ENCODE results near the gene VSTM4. TPM values are rescaled to one million over a fixed set of nuclear protein-coding genes. Genes with fewer than 3 reads are reported as not detected.

VSTM4 gene
- total and polyA plus RNA-seq, 2 donors (not counting 1 experiment from before 2014, with no cell fraction given), result 8.1 to 27.9 TPM

DNA sequence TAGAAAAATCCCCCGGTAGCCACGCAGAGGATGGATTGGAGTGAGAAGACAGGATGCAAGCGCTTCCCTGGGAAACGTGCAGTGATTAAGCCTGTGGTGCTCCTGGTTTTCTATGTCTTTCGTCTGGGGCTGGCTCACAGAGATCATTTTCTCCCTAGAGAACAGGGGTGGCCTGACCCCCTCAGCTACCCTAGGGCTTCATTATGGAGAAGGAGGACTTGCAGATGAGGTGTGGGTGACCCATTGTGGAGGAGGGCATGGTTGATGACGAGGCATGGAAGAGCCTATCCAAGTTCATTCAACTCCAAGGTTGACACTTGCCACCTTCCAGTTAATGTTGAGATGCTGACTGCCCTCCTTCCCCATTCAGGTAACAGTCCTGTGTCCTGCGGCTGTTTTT is 75.9 kb downstream of the VSTM4 start:
- no peak overlapping the region for H3K4me3 ChIP-seq (replicated peaks in 1 of 4; ENCODE audit: control extremely low read depth in 1 of 4, insufficient read depth in 1 of 4, low read depth in 3 of 4, low read length in 4 of 4)
- H3K36me3 ChIP-seq (ENCODE audit: control insufficient read depth, insufficient read depth, low read length), result no peaks in the 10 kb centered on the region
- no peak for TF ChIP-seq EZH2 (IDR thresholded peaks at IDR 0.05; ENCODE audit: low read length, missing control alignments)
- TF ChIP-seq, protein P1, sequence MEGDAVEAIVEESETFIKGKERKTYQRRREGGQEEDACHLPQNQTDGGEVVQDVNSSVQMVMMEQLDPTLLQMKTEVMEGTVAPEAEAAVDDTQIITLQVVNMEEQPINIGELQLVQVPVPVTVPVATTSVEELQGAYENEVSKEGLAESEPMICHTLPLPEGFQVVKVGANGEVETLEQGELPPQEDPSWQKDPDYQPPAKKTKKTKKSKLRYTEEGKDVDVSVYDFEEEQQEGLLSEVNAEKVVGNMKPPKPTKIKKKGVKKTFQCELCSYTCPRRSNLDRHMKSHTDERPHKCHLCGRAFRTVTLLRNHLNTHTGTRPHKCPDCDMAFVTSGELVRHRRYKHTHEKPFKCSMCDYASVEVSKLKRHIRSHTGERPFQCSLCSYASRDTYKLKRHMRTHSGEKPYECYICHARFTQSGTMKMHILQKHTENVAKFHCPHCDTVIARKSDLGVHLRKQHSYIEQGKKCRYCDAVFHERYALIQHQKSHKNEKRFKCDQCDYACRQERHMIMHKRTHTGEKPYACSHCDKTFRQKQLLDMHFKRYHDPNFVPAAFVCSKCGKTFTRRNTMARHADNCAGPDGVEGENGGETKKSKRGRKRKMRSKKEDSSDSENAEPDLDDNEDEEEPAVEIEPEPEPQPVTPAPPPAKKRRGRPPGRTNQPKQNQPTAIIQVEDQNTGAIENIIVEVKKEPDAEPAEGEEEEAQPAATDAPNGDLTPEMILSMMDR (conservative IDR thresholded peaks at IDR 0.05 in 1 of 2, IDR thresholded peaks at IDR 0.05 in 1 of 2; ENCODE audit: low read depth in 1 of 2, low read length in 2 of 2), result no peak
- no peak overlapping the region for H3K4me2 ChIP-seq (ENCODE audit: extremely low read depth, insufficient read depth, low read length)
- no peak overlapping the region for H3K27ac ChIP-seq (ENCODE audit: insufficient read depth, low read length)
- no peak overlapping the region for H2AFZ ChIP-seq (ENCODE audit: low read length)
- no peaks in the 10 kb centered on the region for H3K79me2 ChIP-seq (ENCODE audit: control insufficient read depth, insufficient read depth, low read length)
- H3K4me1 ChIP-seq (ENCODE audit: control insufficient read depth, extremely low read depth, insufficient read depth, low read length), result no peaks in the 10 kb centered on the region
- no peak overlapping the region for H3K9ac ChIP-seq (ENCODE audit: insufficient read depth, low read length)
- no peaks in the 10 kb centered on the region for H3K27me3 ChIP-seq (ENCODE audit: control insufficient read depth, insufficient read depth, low read length)
- no peaks in the 10 kb centered on the region for H4K20me1 ChIP-seq (ENCODE audit: control insufficient read depth, extremely low read depth, insufficient read depth, low read length)
- no peaks in the 10 kb centered on the region for H3K9me3 ChIP-seq (ENCODE audit: control insufficient read depth, insufficient read depth, low read depth, low read length)
- no peak for DNase-seq (ENCODE audit: low read depth in 2 of 2)

- Histone ChIP-seq H3K4me1 (ENCODE audit: control insufficient read depth, extremely low read depth, insufficient read depth, low read length) (no peaks in the 10 kb centered on the region), H3K9me3 (ENCODE audit: control insufficient read depth, insufficient read depth, low read depth, low read length) (no peaks in the 10 kb centered on the region), H3K27me3 (ENCODE audit: control insufficient read depth, insufficient read depth, low read length) (no peaks in the 10 kb centered on the region), H3K27ac (ENCODE audit: insufficient read depth, low read length) (no peak overlapping the region), H3K4me2 (ENCODE audit: extremely low read depth, insufficient read depth, low read length) (no peak overlapping the region), H3K9ac (ENCODE audit: insufficient read depth, low read length) (no peak overlapping the region), H3K79me2 (ENCODE audit: control insufficient read depth, insufficient read depth, low read length) (no peaks in the 10 kb centered on the region), H3K36me3 (ENCODE audit: control insufficient read depth, insufficient read depth, low read length) (no peaks in the 10 kb centered on the region), H4K20me1 (ENCODE audit: control insufficient read depth, extremely low read depth, insufficient read depth, low read length) (no peaks in the 10 kb centered on the region), H3K4me3 (replicated peaks in 1 of 4; ENCODE audit: control extremely low read depth in 1 of 4, insufficient read depth in 1 of 4, low read depth in 3 of 4, low read length in 4 of 4) (no peak overlapping the region), H2AFZ (ENCODE audit: low read length) (no peak overlapping the region)
- no peak for TF ChIP-seq EZH2 (IDR thresholded peaks at IDR 0.05; ENCODE audit: low read length, missing control alignments)
- TF ChIP-seq, protein P1 (conservative IDR thresholded peaks at IDR 0.05 in 1 of 2, IDR thresholded peaks at IDR 0.05 in 1 of 2; ENCODE audit: low read depth in 1 of 2, low read length in 2 of 2), result no peak
- DNase-seq (ENCODE audit: low read depth in 2 of 2), result no peak
Measured at GRCh38 chr10:49038711-49039110, 76.6 kb downstream of the VSTM4 start.

DNA sequence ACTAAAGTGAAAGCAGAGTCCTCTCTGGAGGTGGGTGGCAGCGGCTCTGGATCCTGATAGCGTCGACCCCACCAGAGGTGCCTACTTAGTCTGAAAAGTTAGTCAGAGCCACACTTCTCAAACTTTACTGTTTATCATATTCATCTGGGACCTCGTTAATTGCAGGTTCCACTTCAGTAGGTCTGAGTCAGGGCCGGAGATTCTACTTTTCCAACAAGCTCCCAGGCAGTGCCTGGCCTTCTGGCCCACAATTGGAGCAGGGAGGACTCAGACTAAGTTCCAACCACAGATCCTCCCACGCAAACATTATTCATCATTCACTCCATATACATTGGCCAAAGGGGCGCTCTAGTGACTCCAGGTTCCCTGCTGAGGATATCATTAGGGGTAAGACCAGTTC is 78.1 kb downstream of the VSTM4 start:
- no peak overlapping the region for H3K4me2 ChIP-seq (ENCODE audit: extremely low read depth, insufficient read depth, low read length)

More for the DNA sequence above, 78.1 kb downstream of the VSTM4 start:
- H3K9me3 ChIP-seq (ENCODE audit: control insufficient read depth, insufficient read depth, low read depth, low read length), result no peaks in the 10 kb centered on the region
- no peak overlapping the region for H3K4me3 ChIP-seq (replicated peaks in 1 of 4; ENCODE audit: control extremely low read depth in 1 of 4, insufficient read depth in 1 of 4, low read depth in 3 of 4, low read length in 4 of 4)
- no peak overlapping the region for H3K9ac ChIP-seq (ENCODE audit: insufficient read depth, low read length)
- no peak overlapping the region for H2AFZ ChIP-seq (ENCODE audit: low read length)
- H4K20me1 ChIP-seq (ENCODE audit: control insufficient read depth, extremely low read depth, insufficient read depth, low read length), result no peaks in the 10 kb centered on the region
- DNase-seq (ENCODE audit: low read depth in 2 of 2), result peak in 1 of 2 donors; percentile 93
- no peaks in the 10 kb centered on the region for H3K4me1 ChIP-seq (ENCODE audit: control insufficient read depth, extremely low read depth, insufficient read depth, low read length)
- no peaks in the 10 kb centered on the region for H3K27me3 ChIP-seq (ENCODE audit: control insufficient read depth, insufficient read depth, low read length)
- H3K79me2 ChIP-seq (ENCODE audit: control insufficient read depth, insufficient read depth, low read length), result no peaks in the 10 kb centered on the region
- TF ChIP-seq EZH2 (IDR thresholded peaks at IDR 0.05; ENCODE audit: low read length, missing control alignments), result no peak
- TF ChIP-seq, protein P1 (conservative IDR thresholded peaks at IDR 0.05 in 1 of 2, IDR thresholded peaks at IDR 0.05 in 1 of 2; ENCODE audit: low read depth in 1 of 2, low read length in 2 of 2), result no peak
- H3K27ac ChIP-seq (ENCODE audit: insufficient read depth, low read length), result no peak overlapping the region
- H3K36me3 ChIP-seq (ENCODE audit: control insufficient read depth, insufficient read depth, low read length), result no peaks in the 10 kb centered on the region
